K562 (cell line): ENCODE results near the gene CCDC175. TPM values are rescaled to one million over a fixed set of nuclear protein-coding genes. Genes with fewer than 3 reads are reported as not detected.

Experiments
- ATAC-seq: fragments of 200-7000 bp; cut with Tn5 transposase; 3 replicates; pipeline ENCODE4 v1.9.1; 2020; ENCODE audit warnings: moderate library complexity
- BruUV-seq: library from RNA; stranded (reverse); fragments of 400-500 nt; replicated peaks from 2 replicates; lab custom pipeline; 2021; lab: Mats Ljungman, UMichigan
- CTCF ChIA-PET: fragments of 300-600 bp; formaldehyde crosslinking; extraction: SDS; loops from one replicate; lab custom pipeline; 2021; ENCODE audit warnings: low intra/inter-chr PET ratio; lab: Yijun Ruan, JAX
- POLR2A ChIA-PET: fragments of 300-600, 350-650 bp; sonication (Branson Sonifier 250); formaldehyde crosslinking; extraction: SDS; loops from one replicate; lab custom pipeline; 2021; ENCODE audit warnings: antibody characterized with exemption, inconsistent platforms; lab: Yijun Ruan, JAX
- DNase-seq, 4 experiments: peaks; one replicate each; pipeline versions ENCODE4 v3.0.0 to v3.0.0-alpha.2; 2011 to 2018; ENCODE audit warnings: low spot score in 3 of 4, mixed read lengths in 3 of 4; ENCODE audit errors: extremely low read depth in 1 of 4
- FAIRE-seq: peaks from 2 replicates; lab custom pipeline; 2011; peaks lifted over from hg19 to GRCh38; lab: Jason Lieb, UNC
- H2AFZ ChIP-seq: 2 replicates; pipeline ENCODE4 v1.6.0; 2011; ENCODE audit warnings: low read depth, low read length, control low read depth, inconsistent platforms
- H3K27ac ChIP-seq: fragments of 200-600 bp; 3 replicates; pipeline ENCODE4 v1.8.0; 2011; ENCODE audit warnings: low read depth, mild to moderate bottlenecking, control low read depth, inconsistent platforms, low read length, moderate library complexity, mixed read lengths; ENCODE audit errors: extremely low read depth
- H3K27me3 ChIP-seq, 2 experiments: fragments of 300-600 bp in 1 of 2; 2 replicates in 1 of 2; 3 replicates in 1 of 2; pipeline versions ENCODE4 v1.6.0 to v1.8.0; 2011; ENCODE audit warnings: inconsistent platforms in 2 of 2, low read length in 2 of 2, mild to moderate bottlenecking in 1 of 2, mixed read lengths in 1 of 2, moderate library complexity in 1 of 2; ENCODE audit not compliant: control insufficient read depth in 2 of 2, insufficient read depth in 2 of 2
- H3K36me3 ChIP-seq: fragments of 300-600 bp; 3 replicates; pipeline ENCODE4 v1.8.0; 2011; ENCODE audit warnings: mild to moderate bottlenecking, low read length, inconsistent platforms; ENCODE audit not compliant: control insufficient read depth, insufficient read depth
- H3K4me1 ChIP-seq, 2 experiments: fragments of 200-600 bp in 1 of 2; replicated peaks in 1 of 2; 2 replicates in 1 of 2; 3 replicates in 1 of 2; pipeline versions ENCODE4 v1.5.1 to v1.8.0; 2011; ENCODE audit warnings: inconsistent platforms in 2 of 2, low read length in 2 of 2, mild to moderate bottlenecking in 1 of 2, mixed read lengths in 1 of 2, moderate library complexity in 1 of 2; ENCODE audit not compliant: control insufficient read depth in 2 of 2, insufficient read depth in 2 of 2
- H3K4me2 ChIP-seq: 2 replicates; pipeline ENCODE4 v1.6.1; 2011; ENCODE audit warnings: low read length, control low read depth, inconsistent platforms, mixed read lengths; ENCODE audit not compliant: insufficient read depth
- H3K4me3 ChIP-seq: fragments of 200-600 bp; sonication (generic), shearing (Covaris generic); 2 replicates; pipeline ENCODE4 v1.5.1; 2016; ENCODE audit warnings: control low read depth, inconsistent platforms
- H3K79me2 ChIP-seq: fragments of 200-600 bp; 3 replicates; pipeline ENCODE4 v1.8.0; 2011; ENCODE audit warnings: low read length, inconsistent platforms; ENCODE audit not compliant: control insufficient read depth, insufficient read depth
- H3K9ac ChIP-seq, 2 experiments: 2 replicates each; pipeline versions ENCODE4 v1.6.0 to v1.6.1; 2011; ENCODE audit warnings: low read depth in 2 of 2, low read length in 2 of 2, control low read depth in 1 of 2, inconsistent platforms in 1 of 2, mild to moderate bottlenecking in 1 of 2, mixed read lengths in 1 of 2; ENCODE audit not compliant: insufficient read depth in 1 of 2
- H3K9me1 ChIP-seq: one replicate; pipeline ENCODE4 v1.6.0; 2011; ENCODE audit warnings: inconsistent platforms, mild to moderate bottlenecking, low read length, moderate library complexity; ENCODE audit not compliant: control insufficient read depth, insufficient read depth
- H3K9me3 ChIP-seq: replicated peaks from 2 replicates; pipeline ENCODE4 v1.5.1; 2011; ENCODE audit warnings: low read depth, low read length, inconsistent platforms; ENCODE audit not compliant: control insufficient read depth, insufficient read depth
- H4K20me1 ChIP-seq: replicated peaks from 2 replicates; pipeline ENCODE4 v1.6.1; 2011; ENCODE audit warnings: low read length, inconsistent platforms, mixed read lengths; ENCODE audit not compliant: control insufficient read depth, insufficient read depth
- CEBPG ChIP-seq, 3 experiments: fragments of 200-800 bp in 1 of 3; sonication (Bioruptor generic) in 1 of 3; sonication (generic) in 1 of 3; formaldehyde crosslinking in 1 of 3; IDR thresholded peaks in 2 of 3; conservative IDR thresholded peaks in 1 of 3; 2 replicates each; pipeline versions ENCODE4 v1.6.1 to v1.8.0; 2016 to 2022; ENCODE audit warnings: missing compliant biosample characterization in 2 of 3, missing genetic modification characterization in 2 of 3, mild to moderate bottlenecking in 1 of 3, missing genetic modification reagents in 1 of 3
- FOXP1 ChIP-seq: sonication (generic); formaldehyde crosslinking; IDR thresholded peaks from 2 replicates; pipeline ENCODE4 v1.8.0; 2022; ENCODE audit warnings: mild to moderate bottlenecking, missing genetic modification reagents
- KDM5B ChIP-seq: fragments of 200-600 bp; sonication (generic); IDR thresholded peaks from 2 replicates; pipeline ENCODE4 v1.6.1; 2012; ENCODE audit warnings: low read depth, mild to moderate bottlenecking, moderate library complexity, low read length, control low read depth, inconsistent platforms; ENCODE audit not compliant: insufficient replicate concordance
- POLR2H ChIP-seq: IDR thresholded peaks from 2 replicates; pipeline ENCODE4 v1.6.1; 2016; ENCODE audit warnings: missing genetic modification characterization, low read depth, mild to moderate bottlenecking, control low read depth, missing compliant biosample characterization, moderate library complexity
- POLR3G ChIP-seq: IDR thresholded peaks from 2 replicates; pipeline ENCODE4 v1.6.1; 2011; ENCODE audit not compliant: insufficient read length, insufficient replicate concordance; ENCODE audit errors: extremely low read depth
- SMAD1 ChIP-seq: fragments of 150-350 bp; IDR thresholded peaks from 2 replicates; pipeline ENCODE4 v1.6.1; 2014; ENCODE audit warnings: low read length, low read depth; ENCODE audit not compliant: partially characterized antibody
- SP1 ChIP-seq: sonication (generic); formaldehyde crosslinking; IDR thresholded peaks from 2 replicates; pipeline ENCODE4 v1.8.1; 2022; ENCODE audit warnings: mild to moderate bottlenecking, missing genetic modification reagents
- STAT5B ChIP-seq: fragments of 250-450 bp; sonication (Bioruptor Pico); IDR thresholded peaks from 2 replicates; pipeline ENCODE4 v1.8.0; 2021; ENCODE audit warnings: mild to moderate bottlenecking, inconsistent platforms
- TRIM28 ChIP-seq: fragments of 450-650 bp; IDR thresholded peaks from 2 replicates; pipeline ENCODE4 v1.6.1; 2017
- ZBED1 ChIP-seq: IDR thresholded peaks from 2 replicates; pipeline ENCODE4 v1.6.1; 2014
- ZNF175 ChIP-seq: fragments of 200-800 bp; sonication (Bioruptor generic); IDR thresholded peaks from 2 replicates; pipeline ENCODE4 v1.6.1; 2016; ENCODE audit warnings: low read depth, mild to moderate bottlenecking, missing genetic modification characterization, missing compliant biosample characterization
- WGBS: fragments of 100-300 bp; shearing (Covaris generic); methylation state at CpG from one replicate; pipeline ENCODE4 v1.1.6; 2016; ENCODE audit warnings: low coverage, mixed read lengths; ENCODE audit not compliant: insufficient coverage; ENCODE audit errors: missing lambda C conversion rate; 5-methylcytosine and 5-hydroxymethylcytosine counted together
- in situ Hi-C: fragments of 300-500 bp; cut with MboI; formaldehyde crosslinking; loops from 4 replicates; pipeline ENCODE4 v1.15.0; 2018; ENCODE audit warnings: inconsistent platforms, mixed read lengths
- intact Hi-C: fragments of 100-400 bp; cut with micrococcal nuclease; formaldehyde crosslinking; loops from 2 replicates; pipeline ENCODE4 v1.14.2; 2022
- polyA plus RNA-seq, 8 experiments: library from polyadenylated mRNA; depleted of rRNA in 4 of 8; stranded (reverse) in 5 of 8; unstranded in 3 of 8; fragments of >200 nt; fragmentation: Nextera tagmentation in 2 of 8; fragmentation: Illumina TruSeq in 1 of 8; extraction: Ambion mirVana in 2 of 8; extraction: Trizol in 1 of 8; gene quantifications; 2 replicates each; pipeline versions ENCODE4 v1.2.1 to v1.2.3, GENCODE V29; 2011 to 2014; ENCODE audit warnings: inconsistent platforms in 1 of 8, missing spikeins in 1 of 8
- total RNA-seq, 7 experiments: library from RNA; depleted of rRNA in 6 of 7; stranded (reverse); fragments of >200 nt in 6 of 7; fragmentation: Illumina TruSeq in 2 of 7; extraction: Trizol in 2 of 7; gene quantifications; 2 replicates each; pipeline versions ENCODE4 v1.2.1 to v1.2.3, GENCODE V29; 2011 to 2021; ENCODE audit warnings: low replicate concordance in 1 of 7
- TF ChIP-seq, protein P1 (sequence below): fragments of 450-650 bp; IDR thresholded peaks from 2 replicates; pipeline ENCODE4 v1.6.1; 2016; ENCODE audit warnings: antibody characterized with exemption
- TF ChIP-seq, protein P2 (sequence below): fragments of 450-650 bp; IDR thresholded peaks from 2 replicates; pipeline ENCODE4 v1.7.0; 2016; ENCODE audit warnings: borderline replicate concordance
- TF ChIP-seq, protein P3 (sequence below), 2 experiments: fragments of 450-650 bp; conservative IDR thresholded peaks; 2 replicates each; pipeline ENCODE4 v1.6.1; 2017; ENCODE audit warnings: mild to moderate bottlenecking in 2 of 2, moderate library complexity in 2 of 2

Gene CCDC175
- total and polyA plus RNA-seq, 9 of the 15 experiments (the other 6 are each of a cell fraction or from before 2014, with no cell fraction given), result not detected

DNA sequence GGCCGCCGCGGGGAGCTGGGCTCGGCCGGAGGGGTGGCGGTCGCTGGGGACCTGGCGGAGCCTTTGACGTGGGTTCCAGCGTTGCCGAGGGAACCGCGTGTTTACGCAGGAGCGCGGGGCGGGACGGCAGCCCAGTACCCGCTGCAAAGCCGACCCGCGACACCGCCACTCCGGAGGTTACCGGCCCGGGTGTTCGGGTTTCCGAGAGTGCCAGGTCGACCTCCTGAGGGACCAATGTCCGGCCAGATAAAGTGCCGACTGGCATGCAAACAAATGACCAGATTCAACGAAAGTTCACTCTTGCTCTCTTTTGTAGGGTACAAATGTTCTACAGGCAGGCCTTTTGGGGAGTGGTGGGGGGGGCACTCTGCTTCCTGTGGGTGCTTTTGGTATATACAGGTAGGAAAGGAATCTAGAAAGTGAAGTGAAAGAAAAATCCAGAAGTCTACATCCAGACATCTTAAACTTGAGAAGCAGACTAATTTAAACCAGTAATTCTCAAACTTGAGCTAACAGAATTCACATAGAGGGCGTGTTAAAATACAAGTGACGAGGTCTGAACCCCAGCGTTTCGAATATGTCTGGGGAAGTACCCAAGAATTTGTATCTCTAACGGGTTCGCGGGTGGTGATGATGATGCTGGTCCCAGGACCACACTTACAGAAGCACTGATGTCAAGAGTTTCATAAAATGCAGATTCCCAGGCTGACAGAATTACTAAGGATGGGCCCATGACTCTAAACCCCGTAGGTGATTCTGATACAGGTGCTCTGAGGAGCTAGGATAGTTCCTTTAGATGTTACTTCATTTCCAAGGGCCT is 111.1 kb downstream of the CCDC175 start, which contains the start of gene GPR135:
Gene GPR135 (minus strand): TSS at position 65 of the 820 bp plus-strand sequence. CDS start 154 bp downstream, outside the sequence.
- POLR2A ChIA-PET, result no interaction called here
- 100% methylated on average over 8 of the region's 40 CpGs for WGBS
- TF ChIP-seq STAT5B (CRISPR knock-in tag), result no peak
- TF ChIP-seq ZBED1, result no peak
- TF ChIP-seq KDM5B, result no peak
- no peak for TF ChIP-seq SMAD1
- no peak for TF ChIP-seq CEBPG (CRISPR knock-in tag; IDR thresholded peaks at IDR 0.05)
- no peak for TF ChIP-seq CEBPG (tag; conservative IDR thresholded peaks at IDR 0.05 in 1 of 2, IDR thresholded peaks at IDR 0.05 in 1 of 2)
- no peak for TF ChIP-seq FOXP1 (CRISPR knock-in tag)
- no peak for TF ChIP-seq SP1 (CRISPR knock-in tag)
- no peak for TF ChIP-seq ZNF175 (CRISPR knock-in tag)
- no peak for TF ChIP-seq POLR3G
- no peak for TF ChIP-seq TRIM28
- TF ChIP-seq, protein P1, sequence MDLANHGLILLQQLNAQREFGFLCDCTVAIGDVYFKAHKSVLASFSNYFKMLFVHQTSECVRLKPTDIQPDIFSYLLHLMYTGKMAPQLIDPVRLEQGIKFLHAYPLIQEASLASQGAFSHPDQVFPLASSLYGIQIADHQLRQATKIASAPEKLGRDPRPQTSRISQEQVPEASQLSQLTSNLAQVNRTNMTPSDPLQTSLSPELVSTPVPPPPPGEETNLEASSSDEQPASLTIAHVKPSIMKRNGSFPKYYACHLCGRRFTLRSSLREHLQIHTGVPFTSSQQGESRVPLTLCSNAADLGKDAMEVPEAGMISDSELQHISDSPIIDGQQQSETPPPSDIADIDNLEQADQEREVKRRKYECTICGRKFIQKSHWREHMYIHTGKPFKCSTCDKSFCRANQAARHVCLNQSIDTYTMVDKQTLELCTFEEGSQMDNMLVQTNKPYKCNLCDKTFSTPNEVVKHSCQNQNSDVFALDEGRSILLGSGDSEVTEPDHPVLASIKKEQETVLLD, result no peak
- TF ChIP-seq, protein P2, sequence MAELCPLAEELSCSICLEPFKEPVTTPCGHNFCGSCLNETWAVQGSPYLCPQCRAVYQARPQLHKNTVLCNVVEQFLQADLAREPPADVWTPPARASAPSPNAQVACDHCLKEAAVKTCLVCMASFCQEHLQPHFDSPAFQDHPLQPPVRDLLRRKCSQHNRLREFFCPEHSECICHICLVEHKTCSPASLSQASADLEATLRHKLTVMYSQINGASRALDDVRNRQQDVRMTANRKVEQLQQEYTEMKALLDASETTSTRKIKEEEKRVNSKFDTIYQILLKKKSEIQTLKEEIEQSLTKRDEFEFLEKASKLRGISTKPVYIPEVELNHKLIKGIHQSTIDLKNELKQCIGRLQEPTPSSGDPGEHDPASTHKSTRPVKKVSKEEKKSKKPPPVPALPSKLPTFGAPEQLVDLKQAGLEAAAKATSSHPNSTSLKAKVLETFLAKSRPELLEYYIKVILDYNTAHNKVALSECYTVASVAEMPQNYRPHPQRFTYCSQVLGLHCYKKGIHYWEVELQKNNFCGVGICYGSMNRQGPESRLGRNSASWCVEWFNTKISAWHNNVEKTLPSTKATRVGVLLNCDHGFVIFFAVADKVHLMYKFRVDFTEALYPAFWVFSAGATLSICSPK, result no peak
- TF ChIP-seq POLR2H, result no peak
- TF ChIP-seq, protein P3, sequence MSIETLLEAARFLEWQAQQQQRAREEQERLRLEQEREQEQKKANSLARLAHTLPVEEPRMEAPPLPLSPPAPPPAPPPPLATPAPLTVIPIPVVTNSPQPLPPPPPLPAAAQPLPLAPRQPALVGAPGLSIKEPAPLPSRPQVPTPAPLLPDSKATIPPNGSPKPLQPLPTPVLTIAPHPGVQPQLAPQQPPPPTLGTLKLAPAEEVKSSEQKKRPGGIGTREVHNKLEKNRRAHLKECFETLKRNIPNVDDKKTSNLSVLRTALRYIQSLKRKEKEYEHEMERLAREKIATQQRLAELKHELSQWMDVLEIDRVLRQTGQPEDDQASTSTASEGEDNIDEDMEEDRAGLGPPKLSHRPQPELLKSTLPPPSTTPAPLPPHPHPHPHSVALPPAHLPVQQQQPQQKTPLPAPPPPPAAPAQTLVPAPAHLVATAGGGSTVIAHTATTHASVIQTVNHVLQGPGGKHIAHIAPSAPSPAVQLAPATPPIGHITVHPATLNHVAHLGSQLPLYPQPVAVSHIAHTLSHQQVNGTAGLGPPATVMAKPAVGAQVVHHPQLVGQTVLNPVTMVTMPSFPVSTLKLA (conservative IDR thresholded peaks at IDR 0.05), result no peak
- Histone ChIP-seq H3K4me2 (no peak within 1 kb of the TSS), H3K9ac (no peak within 1 kb of the TSS), H3K9me1 (no peaks in the 10 kb centered on the region), H3K9me3 (no peaks in the 10 kb centered on the region), H3K27me3 (no peaks in the 10 kb centered on the region), H3K79me2 (no peaks in the 10 kb centered on the region), H2AFZ (no peak within 1 kb of the TSS), H3K36me3 (peaks cover 17% of the 10 kb centered on the region), H3K27ac (no peak within 1 kb of the TSS), H3K4me1 (no peaks in the 10 kb centered on the region), H4K20me1 (no peaks in the 10 kb centered on the region), H3K4me3 (no peak within 1 kb of the TSS)
- no peak for FAIRE-seq
- intact Hi-C loops (no loop called here), in situ Hi-C loops (no loop called here)
- DNase-seq, result no peak
- no TSS peak for BruUV-seq
- CTCF ChIA-PET, result no interaction called here
- ATAC-seq, result no peak
